Ishikawa (cell line): Measurements from ENCODE around the gene CIAO3.

Experiments used
- CEBPB ChIP-seq: IDR thresholded peaks from 2 replicates; pipeline ENCODE4 v1.6.1; 2012
- CREB1 ChIP-seq: IDR thresholded peaks from 2 replicates; pipeline ENCODE4 v1.6.1; 2012; ENCODE audit warnings: low read depth
- EP300 ChIP-seq: IDR thresholded peaks from 2 replicates; pipeline ENCODE4 v1.6.1; 2012; ENCODE audit warnings: borderline replicate concordance
- MAX ChIP-seq: IDR thresholded peaks from 2 replicates; pipeline ENCODE4 v1.6.1; 2012
- NFIC ChIP-seq: IDR thresholded peaks from 2 replicates; pipeline ENCODE4 v1.6.1; 2012
- RAD21 ChIP-seq: IDR thresholded peaks from 2 replicates; pipeline ENCODE4 v1.6.1; 2012; ENCODE audit warnings: low read depth
- YY1 ChIP-seq: IDR thresholded peaks from 2 replicates; pipeline ENCODE4 v1.6.1; 2012; ENCODE audit warnings: low read depth
- ZBTB7A ChIP-seq: IDR thresholded peaks from 2 replicates; pipeline ENCODE4 v1.6.1; 2012; ENCODE audit warnings: low read depth

DNA sequence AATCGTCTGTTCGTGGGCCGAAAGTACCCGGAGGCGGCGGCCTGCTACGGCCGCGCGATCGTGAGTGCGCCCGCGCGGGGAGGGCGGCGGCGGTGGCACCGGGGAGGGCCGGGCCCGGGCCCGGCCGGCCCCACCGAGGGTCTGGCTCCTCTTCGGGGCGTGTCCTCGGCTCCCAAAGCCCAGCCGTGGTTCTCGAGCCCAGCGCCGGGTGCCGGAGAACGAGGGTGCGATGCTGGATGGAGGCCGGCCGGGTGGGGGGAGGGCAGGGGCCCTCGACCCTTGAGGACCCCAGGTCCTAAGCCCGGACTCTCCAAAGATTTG lies 60.2 kb downstream of the CIAO3 start:
- TF ChIP-seq CREB1, result no peak
- no peak for TF ChIP-seq RAD21
- TF ChIP-seq NFIC, result no peak
- no peak for TF ChIP-seq MAX
- TF ChIP-seq CEBPB, result no peak
- TF ChIP-seq YY1, result no peak
- TF ChIP-seq ZBTB7A, result no peak; the same call in 1 of the 2 replicates
- no peak for TF ChIP-seq EP300
